GM18507 (cell line): Measurements from ENCODE around the gene DUXA.

Experiments used
- DNase-seq: peaks from one replicate; pipeline ENCODE4 v3.0.0; 2011; ENCODE audit warnings: low read depth; ENCODE audit not compliant: insufficient read length; ENCODE audit errors: extremely low spot score
- FAIRE-seq: peaks from 2 replicates; lab custom pipeline; 2011; peaks lifted over from hg19 to GRCh38; lab: Jason Lieb, UNC

The DUXA gene

DNA sequence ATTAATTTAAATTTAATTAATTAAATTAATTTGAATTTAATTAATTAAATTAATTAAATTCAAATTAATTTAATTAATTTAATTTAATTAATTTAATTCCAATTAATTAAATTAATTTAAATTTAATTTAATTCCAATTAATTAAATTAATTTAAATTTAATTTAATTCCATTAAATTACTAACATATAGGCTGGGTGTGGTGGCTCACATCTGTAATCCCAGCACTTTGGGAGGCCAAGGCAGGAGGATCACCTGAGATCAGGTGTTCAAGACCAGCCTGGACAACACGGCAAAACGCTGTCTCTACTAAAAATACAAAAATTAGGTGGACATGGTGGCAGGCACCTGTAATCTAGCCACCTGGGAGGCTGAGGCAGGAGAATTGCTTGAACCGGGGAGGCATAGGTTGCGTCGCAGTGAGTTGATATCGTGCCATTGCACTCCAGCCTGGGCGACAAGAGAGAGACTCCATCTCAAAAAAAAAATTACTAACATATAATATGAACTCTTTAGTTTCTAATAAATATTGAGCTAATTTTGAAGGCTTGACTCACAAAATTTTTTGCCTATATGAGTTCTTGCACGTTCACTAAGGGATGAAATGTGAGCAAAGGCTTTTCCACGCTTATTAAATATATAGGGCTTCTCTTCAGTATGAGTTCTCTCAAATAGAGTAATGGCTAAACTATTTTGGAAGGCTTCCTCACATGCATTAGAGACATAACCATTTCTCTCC is 56.5 kb downstream of the DUXA start:
- DNase-seq (no peak), FAIRE-seq (no peak)

- DNase-seq, result no peak
- no peak for FAIRE-seq
These were observed 60.5 kb downstream of the DUXA start for GRCh38 chr19:57106722-57107235.

- no peak for FAIRE-seq
- DNase-seq, result no peak
These were observed 61.1 kb downstream of the DUXA start for GRCh38 chr19:57105976-57106721.
